ENCODE measurements around the gene LLGL2. TPM values are rescaled to one million over a fixed set of nuclear protein-coding genes. Genes with fewer than 3 reads are reported as not detected.

LLGL2 gene
- total RNA-seq, 3 donors from 2014 or later = 4.6 to 60.2 (median 52.4) TPM

GRCh38 chr17:75515496-75516254 lies 9.8 kb upstream of the LLGL2 start, which contains the start of gene CASKIN2:
CASKIN2 (minus strand) TSS chr17:75515537; CDS start chr17:75513804, 1,733 bp downstream.
- no peaks in the 10 kb centered on the region for H3K9me3 ChIP-seq

GRCh38 chr17:75516255-75516618 lies 9.3 kb upstream of the LLGL2 start, which contains the start of gene TSEN54:
TSEN54 (plus strand) TSS chr17:75516528; CDS start chr17:75516561, 33 bp downstream.
- Histone ChIP-seq H3K36me3 (no peaks in the 10 kb centered on the region), H3K4me3 (peak within 1 kb of the TSS; percentile 89 to 94 (median 91)), H3K4me1 (peaks cover 8 to 28% of the 10 kb centered on the region in 2 donors), H3K27ac (peak within 1 kb of the TSS; percentile 92 to 95), H3K9me3 (no peaks in the 10 kb centered on the region), H3K27me3 (no peaks in the 10 kb centered on the region)
- no peak for TF ChIP-seq POLR2AphosphoS5 (IDR thresholded peaks at IDR 0.05)
- no peak for TF ChIP-seq CTCF (IDR thresholded peaks at IDR 0.05)
- no peak for TF ChIP-seq POLR2A (IDR thresholded peaks at IDR 0.05)
- intact Hi-C loops (cut with DNase I; ENCODE audit: low total_unique reads) = no loop called here
- DNase-seq (ENCODE audit: low spot score in 2 of 2) = peak; percentile 90 to 94

More at GRCh38 chr17:75515496-75516254, 9.8 kb upstream of the LLGL2 start, which contains the start of gene CASKIN2:
- intact Hi-C loops (cut with DNase I; ENCODE audit: low total_unique reads) = no loop called here
- peak within 1 kb of the TSS; percentile 92 to 95 for H3K27ac ChIP-seq
- DNase-seq (ENCODE audit: low spot score in 2 of 2) = peak; percentile 94 to 97
- H3K4me1 ChIP-seq = peaks cover 8 to 28% of the 10 kb centered on the region in 2 donors
- no peaks in the 10 kb centered on the region for H3K27me3 ChIP-seq
- TF ChIP-seq POLR2A (IDR thresholded peaks at IDR 0.05) (no peak), CTCF (IDR thresholded peaks at IDR 0.05) (peak; percentile 93 to 99 (median 98)), POLR2AphosphoS5 (IDR thresholded peaks at IDR 0.05) (peak in 1 of 3 donors; percentile 10)
- peak within 1 kb of the TSS; percentile 89 to 94 (median 91) for H3K4me3 ChIP-seq
- H3K36me3 ChIP-seq = no peaks in the 10 kb centered on the region

GRCh38 chr17:75516619-75517296 lies 8.7 kb upstream of the LLGL2 start:
- no peak for DNase-seq (ENCODE audit: low spot score in 2 of 2)
- peaks cover 8 to 27% of the 10 kb centered on the region in 2 donors for H3K4me1 ChIP-seq
- TF ChIP-seq POLR2AphosphoS5 (IDR thresholded peaks at IDR 0.05) (no peak), POLR2A (IDR thresholded peaks at IDR 0.05) (no peak), CTCF (IDR thresholded peaks at IDR 0.05) (no peak)

GRCh38 chr17:75517297-75517865 lies 8.1 kb upstream of the LLGL2 start:
- H3K4me1 ChIP-seq = peaks cover 8 to 21% of the 10 kb centered on the region in 2 donors
- TF ChIP-seq POLR2A (IDR thresholded peaks at IDR 0.05) (no peak), CTCF (IDR thresholded peaks at IDR 0.05) (peak in 2 of 3 donors; percentile 22 to 24)
- H3K4me3 ChIP-seq = peak overlapping the region; percentile 89 to 94 (median 91)
- DNase-seq (ENCODE audit: low spot score in 2 of 2) = no peak
- H3K27ac ChIP-seq = peak overlapping the region; percentile 40 to 95
- no peaks in the 10 kb centered on the region for H3K36me3 ChIP-seq
- H3K9me3 ChIP-seq = no peaks in the 10 kb centered on the region
- no peaks in the 10 kb centered on the region for H3K27me3 ChIP-seq
- intact Hi-C loops (cut with DNase I; ENCODE audit: low total_unique reads) = no loop called here

More at GRCh38 chr17:75516619-75517296, 8.7 kb upstream of the LLGL2 start:
- peak overlapping the region; percentile 40 to 95 for H3K27ac ChIP-seq
- no peaks in the 10 kb centered on the region for H3K36me3 ChIP-seq
- H3K4me3 ChIP-seq = peak overlapping the region; percentile 89 to 94 (median 91)
- H3K27me3 ChIP-seq = no peaks in the 10 kb centered on the region
- no peaks in the 10 kb centered on the region for H3K9me3 ChIP-seq
- intact Hi-C loops (cut with DNase I; ENCODE audit: low total_unique reads) = no loop called here
